Karpas-422 (cell line): ENCODE data around the gene KRTAP4-12. TPM values are rescaled to one million over a fixed set of nuclear protein-coding genes. Genes with fewer than 3 reads are reported as not detected.
"Not testable (repeated sequence)": the region's sequence is repeated elsewhere in the genome, so short reads cannot be mapped to it uniquely, and the experiment has no call there.

Source experiments
- DNase-seq: peaks from one replicate; pipeline ENCODE4 v3.0.0-alpha.2; 2015
- H2AFZ ChIP-seq: fragments of 200-600 bp; sonication (generic); 2 replicates; pipeline ENCODE4 v1.6.1; 2014; ENCODE audit warnings: antibody characterized with exemption, low read length, mixed read lengths
- H3K27ac ChIP-seq: fragments of 200-600 bp; sonication (generic); 2 replicates; pipeline ENCODE4 v1.5.1; 2014; ENCODE audit warnings: mild to moderate bottlenecking, low read length, moderate library complexity
- H3K27me3 ChIP-seq: fragments of 200-600 bp; sonication (generic); 2 replicates; pipeline ENCODE4 v1.6.1; 2014; ENCODE audit warnings: low read length, mixed read lengths
- H3K36me3 ChIP-seq: fragments of 200-600 bp; sonication (generic); 2 replicates; pipeline ENCODE4 v1.6.1; 2014; ENCODE audit warnings: low read length, mixed read lengths; ENCODE audit not compliant: insufficient read depth
- H3K4me1 ChIP-seq: fragments of 200-600 bp; sonication (generic); 2 replicates; pipeline ENCODE4 v1.6.1; 2014; ENCODE audit warnings: mild to moderate bottlenecking, low read length, mixed read lengths
- H3K4me2 ChIP-seq: fragments of 200-600 bp; sonication (generic); 2 replicates; pipeline ENCODE4 v1.6.1; 2014; ENCODE audit warnings: low read length, low read depth, mild to moderate bottlenecking; ENCODE audit not compliant: poor library complexity, severe bottlenecking
- H3K4me3 ChIP-seq: fragments of 200-600 bp; sonication (generic); 2 replicates; pipeline ENCODE4 v1.5.1; 2014; ENCODE audit warnings: mild to moderate bottlenecking, antibody characterized with exemption, low read length, mixed read lengths
- H3K79me2 ChIP-seq: fragments of 200-600 bp; sonication (generic); 2 replicates; pipeline ENCODE4 v1.6.1; 2014; ENCODE audit warnings: mild to moderate bottlenecking, low read length, mixed read lengths
- H3K9ac ChIP-seq: fragments of 200-600 bp; sonication (generic); 2 replicates; pipeline ENCODE4 v1.6.0; 2014; ENCODE audit warnings: low read length
- H3K9me2 ChIP-seq: fragments of 200-600 bp; sonication (generic), shearing (Covaris generic); replicated peaks from 2 replicates; pipeline ENCODE4 v1.6.0; 2014; ENCODE audit warnings: mild to moderate bottlenecking, low read length, moderate library complexity; ENCODE audit not compliant: insufficient read depth
- H3K9me3 ChIP-seq: fragments of 300-700, 200-600 bp; sonication (generic); 2 replicates; pipeline ENCODE4 v1.6.1; 2014; ENCODE audit warnings: low read length, mixed read lengths
- H4K20me1 ChIP-seq: fragments of 200-600 bp; sonication (generic); 2 replicates; pipeline ENCODE4 v1.6.1; 2014; ENCODE audit warnings: mild to moderate bottlenecking, antibody characterized with exemption, low read length, low read depth; ENCODE audit not compliant: insufficient read depth
- total RNA-seq: library from RNA; depleted of rRNA; stranded (reverse); fragments of >200 nt; shearing (Covaris generic); gene quantifications from 2 replicates; pipeline ENCODE4 v1.2.3, GENCODE V29; 2014; ENCODE audit warnings: low replicate concordance

The KRTAP4-12 gene
- total RNA-seq, 1 experiment from 2014 or later = not detected

- Histone ChIP-seq H3K4me3 (no peak overlapping the region), H2AFZ (no peak overlapping the region), H3K27ac (no peak overlapping the region), H3K9me2 (no peaks in the 10 kb centered on the region), H3K4me1 (no peaks in the 10 kb centered on the region), H3K9me3 (no peaks in the 10 kb centered on the region), H3K27me3 (no peaks in the 10 kb centered on the region), H4K20me1 (no peaks in the 10 kb centered on the region), H3K79me2 (no peaks in the 10 kb centered on the region), H3K4me2 (no peak overlapping the region), H3K9ac (no peak overlapping the region), H3K36me3 (no peaks in the 10 kb centered on the region)
- DNase-seq = no peak
These were observed 26.0 kb upstream of the KRTAP4-12 start for GRCh38 chr17:41150026-41150425.

- no peak within 1 kb of the TSS for H3K4me3 ChIP-seq
- no peaks in the 10 kb centered on the region for H3K4me1 ChIP-seq
- no peak within 1 kb of the TSS for H3K9ac ChIP-seq
- H3K79me2 ChIP-seq = no peaks in the 10 kb centered on the region
- H3K36me3 ChIP-seq = no peaks in the 10 kb centered on the region
- no peaks in the 10 kb centered on the region for H3K9me3 ChIP-seq
- no peak within 1 kb of the TSS for H2AFZ ChIP-seq
- DNase-seq = no peak
- H4K20me1 ChIP-seq = no peaks in the 10 kb centered on the region
- no peaks in the 10 kb centered on the region for H3K9me2 ChIP-seq
- no peaks in the 10 kb centered on the region for H3K27me3 ChIP-seq
- no peak within 1 kb of the TSS for H3K27ac ChIP-seq
- no peak within 1 kb of the TSS for H3K4me2 ChIP-seq
These were observed 25.6 kb upstream of the KRTAP4-12 start, which contains the start of gene KRTAP4-5 for GRCh38 chr17:41149652-41149985. KRTAP4-5 (minus strand) TSS chr17:41149825; CDS start chr17:41149767, 58 bp downstream.

- H3K9me3 ChIP-seq, H3K9me2 ChIP-seq, H3K27ac ChIP-seq, H3K4me3 ChIP-seq, H3K4me2 ChIP-seq, H2AFZ ChIP-seq, H3K79me2 ChIP-seq, H3K36me3 ChIP-seq, H3K27me3 ChIP-seq, H3K9ac ChIP-seq, H4K20me1 ChIP-seq, DNase-seq, H3K4me1 ChIP-seq: not testable (repeated sequence)
These were observed 25.1 kb upstream of the KRTAP4-12 start for GRCh38 chr17:41148971-41149651.

- H3K36me3 ChIP-seq = no peaks in the 10 kb centered on the region
- no peaks in the 10 kb centered on the region for H3K27me3 ChIP-seq
- H3K4me1 ChIP-seq = no peaks in the 10 kb centered on the region
- no peak overlapping the region for H2AFZ ChIP-seq
- no peaks in the 10 kb centered on the region for H3K9me2 ChIP-seq
- no peak for DNase-seq
- no peak overlapping the region for H3K4me3 ChIP-seq
- H4K20me1 ChIP-seq = no peaks in the 10 kb centered on the region
- H3K9me3 ChIP-seq = peaks cover 3% of the 10 kb centered on the region; the same call in 1 of the 2 replicates
- H3K9ac ChIP-seq = no peak overlapping the region
- H3K79me2 ChIP-seq = no peaks in the 10 kb centered on the region
- H3K27ac ChIP-seq = no peak overlapping the region
- no peak overlapping the region for H3K4me2 ChIP-seq
These were observed 23.7 kb upstream of the KRTAP4-12 start for GRCh38 chr17:41147531-41148204.

- Histone ChIP-seq H3K9me3 (peaks cover 3% of the 10 kb centered on the region; the same call in 1 of the 2 replicates), H3K36me3 (no peaks in the 10 kb centered on the region)
- no peak for DNase-seq
These were observed 21.3 kb upstream of the KRTAP4-12 start for GRCh38 chr17:41145261-41145660.

GRCh38 chr17:41144846-41145245 is 20.9 kb upstream of the KRTAP4-12 start:
- H3K9me3 ChIP-seq = peaks cover 3% of the 10 kb centered on the region; the same call in 1 of the 2 replicates
- H3K9me2 ChIP-seq = no peaks in the 10 kb centered on the region
- no peak overlapping the region for H3K4me3 ChIP-seq
- no peak overlapping the region for H3K9ac ChIP-seq
- no peaks in the 10 kb centered on the region for H4K20me1 ChIP-seq
- H3K4me1 ChIP-seq = no peaks in the 10 kb centered on the region
- H3K4me2 ChIP-seq = no peak overlapping the region
- DNase-seq = no peak
- no peaks in the 10 kb centered on the region for H3K79me2 ChIP-seq
- H3K27ac ChIP-seq = no peak overlapping the region
- no peaks in the 10 kb centered on the region for H3K36me3 ChIP-seq
- no peak overlapping the region for H2AFZ ChIP-seq
- H3K27me3 ChIP-seq = no peaks in the 10 kb centered on the region

More at GRCh38 chr17:41145261-41145660, 21.3 kb upstream of the KRTAP4-12 start:
- H3K27me3 ChIP-seq = no peaks in the 10 kb centered on the region
- no peak overlapping the region for H3K9ac ChIP-seq
- no peaks in the 10 kb centered on the region for H3K9me2 ChIP-seq
- H3K4me2 ChIP-seq = no peak overlapping the region
- H3K27ac ChIP-seq = no peak overlapping the region
- no peak overlapping the region for H2AFZ ChIP-seq
- no peak overlapping the region for H3K4me3 ChIP-seq
- no peaks in the 10 kb centered on the region for H4K20me1 ChIP-seq
- no peaks in the 10 kb centered on the region for H3K4me1 ChIP-seq
- no peaks in the 10 kb centered on the region for H3K79me2 ChIP-seq

- Histone ChIP-seq H3K36me3 (no peaks in the 10 kb centered on the region), H3K4me1 (no peaks in the 10 kb centered on the region), H3K9me2 (no peaks in the 10 kb centered on the region), H3K9ac (no peak overlapping the region), H2AFZ (no peak overlapping the region), H3K4me3 (no peak overlapping the region), H3K9me3 (peaks cover 3% of the 10 kb centered on the region; the same call in 1 of the 2 replicates), H3K27me3 (no peaks in the 10 kb centered on the region), H3K79me2 (no peaks in the 10 kb centered on the region), H3K27ac (no peak overlapping the region), H3K4me2 (no peak overlapping the region), H4K20me1 (no peaks in the 10 kb centered on the region)
- no peak for DNase-seq
These were observed 17.4 kb upstream of the KRTAP4-12 start for GRCh38 chr17:41141361-41141760.

- Histone ChIP-seq H3K4me3 (no peak within 1 kb of the TSS), H3K36me3 (no peaks in the 10 kb centered on the region), H3K27ac (no peak within 1 kb of the TSS), H3K9me3 (peaks cover 3% of the 10 kb centered on the region; the same call in 1 of the 2 replicates), H4K20me1 (no peaks in the 10 kb centered on the region), H3K27me3 (no peaks in the 10 kb centered on the region), H3K4me1 (no peaks in the 10 kb centered on the region), H2AFZ (no peak within 1 kb of the TSS), H3K4me2 (no peak within 1 kb of the TSS), H3K9ac (no peak within 1 kb of the TSS), H3K79me2 (no peaks in the 10 kb centered on the region), H3K9me2 (no peaks in the 10 kb centered on the region)
- no peak for DNase-seq
These were observed 16.6 kb upstream of the KRTAP4-12 start, which contains the start of gene KRTAP4-6 for GRCh38 chr17:41140360-41141131. KRTAP4-6 (minus strand) TSS chr17:41140544; CDS start chr17:41140487, 57 bp downstream.
